HG03432 (cell line): ENCODE results near the gene ARID5B.
A peak's percentile ranks its signal among the peaks of the same experiment; 100 is the strongest.

Experiments
- ATAC-seq: cut with Tn5 transposase; IDR thresholded peaks from one replicate; pipeline ENCODE4 v1.9.1; 2021; ENCODE audit warnings: mild to moderate bottlenecking, moderate library complexity; ENCODE audit not compliant: unreplicated experiment

The ARID5B gene

GRCh38 chr10:61937631-61938351 is 36.3 kb downstream of the ARID5B start:
- peak; percentile 34 for ATAC-seq

GRCh38 chr10:61939902-61940301 is 38.4 kb downstream of the ARID5B start:
- no peak for ATAC-seq

GRCh38 chr10:61941202-61941681 is 39.7 kb downstream of the ARID5B start:
- no peak for ATAC-seq

- peak; percentile 22 for ATAC-seq
Measured at GRCh38 chr10:61942604-61943461, 41.3 kb downstream of the ARID5B start.

GRCh38 chr10:61943674-61944378 is 42.3 kb downstream of the ARID5B start:
- ATAC-seq = peak; percentile 68

- no peak for ATAC-seq
Measured at GRCh38 chr10:61944410-61945147, 43.1 kb downstream of the ARID5B start.

GRCh38 chr10:61949687-61950086 is 48.2 kb downstream of the ARID5B start:
- no peak for ATAC-seq

GRCh38 chr10:61950449-61951143 is 49.1 kb downstream of the ARID5B start:
- ATAC-seq = no peak

GRCh38 chr10:61951144-61951483 is 49.6 kb downstream of the ARID5B start:
- no peak for ATAC-seq

- ATAC-seq = no peak
Measured at GRCh38 chr10:61952028-61952674, 50.7 kb downstream of the ARID5B start.

- no peak for ATAC-seq
Measured at GRCh38 chr10:61953183-61953582, 51.7 kb downstream of the ARID5B start.

- no peak for ATAC-seq
Measured at GRCh38 chr10:61957806-61958205, 56.3 kb downstream of the ARID5B start.

- no peak for ATAC-seq
Measured at GRCh38 chr10:61958311-61958710, 56.8 kb downstream of the ARID5B start.

- no peak for ATAC-seq
Measured at GRCh38 chr10:61958805-61959204, 57.3 kb downstream of the ARID5B start.

- ATAC-seq = no peak
Measured at GRCh38 chr10:61959814-61960213, 58.3 kb downstream of the ARID5B start.

- no peak for ATAC-seq
Measured at GRCh38 chr10:61960396-61961120, 59.1 kb downstream of the ARID5B start.

- ATAC-seq = peak; percentile 68
Measured at GRCh38 chr10:61961278-61961677, 59.8 kb downstream of the ARID5B start.

GRCh38 chr10:61962971-61963370 is 61.5 kb downstream of the ARID5B start:
- ATAC-seq = no peak

- no peak for ATAC-seq
Measured at GRCh38 chr10:61963669-61964058, 62.2 kb downstream of the ARID5B start.
